HepG2 (cell line): ENCODE data around the gene ACSL4. TPM values are rescaled to one million over a fixed set of nuclear protein-coding genes. Genes with fewer than 3 reads are reported as not detected.

Experiments used
- ATAC-seq: fragments of 200-7000 bp; cut with Tn5 transposase; 3 replicates; pipeline ENCODE4 v1.9.1; 2020; ENCODE audit warnings: mild to moderate bottlenecking, moderate library complexity
- BruUV-seq: library from RNA; stranded (reverse); fragments of 400-500 nt; replicated peaks from 2 replicates; lab custom pipeline; 2021; lab: Mats Ljungman, UMichigan
- CTCF ChIA-PET: fragments of 300-600 bp; formaldehyde crosslinking; extraction: SDS; loops from one replicate; lab custom pipeline; 2021; ENCODE audit warnings: low total read pairs, inconsistent platforms, low intra/inter-chr PET ratio; lab: Yijun Ruan, JAX
- POLR2A ChIA-PET: fragments of 350-600 bp; sonication (Branson Sonifier 250); formaldehyde crosslinking; loops from one replicate; lab custom pipeline; 2020; ENCODE audit warnings: antibody characterized with exemption, inconsistent platforms; lab: Yijun Ruan, JAX
- DNase-seq: peaks from one replicate; pipeline ENCODE4 v3.0.0-alpha.2; 2015; ENCODE audit warnings: low spot score
- FAIRE-seq: peaks from 3 replicates; lab custom pipeline; 2011; peaks lifted over from hg19 to GRCh38; lab: Jason Lieb, UNC
- H2AFZ ChIP-seq: one replicate; pipeline ENCODE4 v1.6.1; 2011; ENCODE audit warnings: low read length, inconsistent platforms
- H3K27ac ChIP-seq: fragments of 300-600 bp; 3 replicates; pipeline ENCODE4 v1.8.0; 2011; ENCODE audit warnings: mixed run types, mild to moderate bottlenecking, mixed read lengths, low read length, inconsistent platforms; ENCODE audit not compliant: insufficient read depth; ENCODE audit errors: extremely low read length
- H3K27me3 ChIP-seq, 2 experiments: fragments of 200-600 bp in 1 of 2; 2 replicates in 1 of 2; 3 replicates in 1 of 2; pipeline versions ENCODE4 v1.6.0 to v1.8.0; 2011; ENCODE audit warnings: low read length in 2 of 2, mild to moderate bottlenecking in 2 of 2, moderate library complexity in 2 of 2, inconsistent platforms in 1 of 2; ENCODE audit not compliant: insufficient read depth in 2 of 2, control insufficient read depth in 1 of 2
- H3K36me3 ChIP-seq, 2 experiments: fragments of 200-600 bp in 1 of 2; replicated peaks in 1 of 2; 2 replicates in 1 of 2; 3 replicates in 1 of 2; pipeline versions ENCODE4 v1.5.1 to v1.8.0; 2011; ENCODE audit warnings: low read length in 2 of 2, inconsistent platforms in 1 of 2; ENCODE audit not compliant: insufficient read depth in 2 of 2, control insufficient read depth in 1 of 2
- H3K4me1 ChIP-seq: 2 replicates; pipeline ENCODE4 v1.5.1; 2012; ENCODE audit warnings: low read length, inconsistent platforms; ENCODE audit not compliant: insufficient read depth
- H3K4me2 ChIP-seq: 2 replicates; pipeline ENCODE4 v1.6.0; 2011; ENCODE audit warnings: low read depth, low read length, inconsistent platforms
- H3K4me3 ChIP-seq, 3 experiments: fragments of 200-600 bp in 1 of 3; sonication (generic), shearing (Covaris generic) in 1 of 3; replicated peaks in 1 of 3; 2 replicates each; pipeline ENCODE4 v1.5.1; 2011 to 2016; ENCODE audit warnings: low read length in 3 of 3, inconsistent platforms in 2 of 3, low read depth in 2 of 3, mild to moderate bottlenecking in 2 of 3, control low read depth in 1 of 3, mixed read lengths in 1 of 3; ENCODE audit not compliant: insufficient read depth in 1 of 3
- H3K79me2 ChIP-seq: one replicate; pipeline ENCODE4 v1.6.1; 2011; ENCODE audit warnings: low read length, inconsistent platforms; ENCODE audit not compliant: insufficient read depth
- H3K9ac ChIP-seq: 2 replicates; pipeline ENCODE4 v1.6.0; 2011; ENCODE audit warnings: mild to moderate bottlenecking, low read depth, low read length, inconsistent platforms; ENCODE audit not compliant: insufficient read depth
- H3K9me3 ChIP-seq: 2 replicates; pipeline ENCODE4 v1.5.1; 2012; ENCODE audit warnings: mild to moderate bottlenecking, low read length
- H4K20me1 ChIP-seq: 2 replicates; pipeline ENCODE4 v1.6.0; 2011; ENCODE audit warnings: inconsistent platforms, mild to moderate bottlenecking, low read length, moderate library complexity; ENCODE audit not compliant: insufficient read depth
- ARNT ChIP-seq: fragments of 450-650 bp; IDR thresholded peaks from 2 replicates; pipeline ENCODE4 v1.6.1; 2017
- FOSL2 ChIP-seq: sonication (generic); formaldehyde crosslinking; IDR thresholded peaks from 2 replicates; pipeline ENCODE4 v1.4.0; 2020; ENCODE audit warnings: missing genetic modification reagents
- ISX ChIP-seq: sonication (generic); formaldehyde crosslinking; conservative IDR thresholded peaks from 2 replicates; pipeline ENCODE4 v1.5.0; 2020; ENCODE audit warnings: missing genetic modification reagents
- RBFOX2 ChIP-seq: fragments of 200-400 bp; formaldehyde crosslinking; IDR thresholded peaks from 2 replicates; pipeline ENCODE4 v1.6.1; 2017; ENCODE audit warnings: low read depth, mild to moderate bottlenecking, low read length
- RBM22 ChIP-seq: fragments of 200-400 bp; formaldehyde crosslinking; optimal IDR thresholded peaks from 2 replicates; pipeline ENCODE3; 2017; ENCODE audit warnings: mild to moderate bottlenecking, low read length, moderate library complexity
- ZNF234 ChIP-seq: sonication (generic); formaldehyde crosslinking; conservative IDR thresholded peaks from 2 replicates; pipeline ENCODE4 v1.5.1; 2020; ENCODE audit warnings: mild to moderate bottlenecking, missing genetic modification reagents
- ZNF629 ChIP-seq: sonication (generic); formaldehyde crosslinking; conservative IDR thresholded peaks from 2 replicates; pipeline ENCODE4 v1.5.0; 2020; ENCODE audit warnings: missing genetic modification reagents
- WGBS: methylation state at CpG from one replicate; pipeline ENCODE4 v1.1.6; 2017; ENCODE audit warnings: low lambda C conversion rate; 5-methylcytosine and 5-hydroxymethylcytosine counted together
- in situ Hi-C: cut with HindIII; loops from 2 replicates; pipeline ENCODE4 v1.10.0; 2017; ENCODE audit warnings: low pct_unique_long_range_greater_than_20kb; ENCODE audit not compliant: extremely low pct_ligation_motif_present
- intact Hi-C: fragments of 100-400 bp; cut with micrococcal nuclease; formaldehyde crosslinking; loops from one replicate; pipeline ENCODE4 v1.10.0; 2022; ENCODE audit not compliant: unreplicated experiment
- polyA plus RNA-seq, 8 experiments: library from polyadenylated mRNA; depleted of rRNA in 3 of 8; stranded (reverse) in 7 of 8; unstranded in 1 of 8; fragments of >200 nt; fragmentation: Illumina TruSeq in 4 of 8; extraction: Trizol in 4 of 8; gene quantifications; 2 replicates each; pipeline versions ENCODE4 v1.2.1 to v1.2.3, GENCODE V29; 2011 to 2016; ENCODE audit warnings: low read depth in 4 of 8, missing spikeins in 1 of 8, mixed read lengths in 1 of 8; ENCODE audit not compliant: insufficient read depth in 1 of 8
- total RNA-seq, 5 experiments: library from RNA; depleted of rRNA; stranded (reverse); fragments of >200 nt; fragmentation: Illumina TruSeq; extraction: Trizol; gene quantifications; 2 replicates each; pipeline ENCODE4 v1.2.3, GENCODE V29; 2016; ENCODE audit warnings: low read depth in 1 of 5
- TF ChIP-seq, protein P1 (sequence below): sonication (generic); formaldehyde crosslinking; IDR thresholded peaks from 2 replicates; pipeline ENCODE4 v1.4.0; 2020; ENCODE audit warnings: mild to moderate bottlenecking, missing genetic modification reagents

Gene ACSL4
- total and polyA plus RNA-seq, 2 of the 13 experiments (the other 11 are each of a cell fraction or from before 2014, with no cell fraction given): 207 to 316 TPM

DNA sequence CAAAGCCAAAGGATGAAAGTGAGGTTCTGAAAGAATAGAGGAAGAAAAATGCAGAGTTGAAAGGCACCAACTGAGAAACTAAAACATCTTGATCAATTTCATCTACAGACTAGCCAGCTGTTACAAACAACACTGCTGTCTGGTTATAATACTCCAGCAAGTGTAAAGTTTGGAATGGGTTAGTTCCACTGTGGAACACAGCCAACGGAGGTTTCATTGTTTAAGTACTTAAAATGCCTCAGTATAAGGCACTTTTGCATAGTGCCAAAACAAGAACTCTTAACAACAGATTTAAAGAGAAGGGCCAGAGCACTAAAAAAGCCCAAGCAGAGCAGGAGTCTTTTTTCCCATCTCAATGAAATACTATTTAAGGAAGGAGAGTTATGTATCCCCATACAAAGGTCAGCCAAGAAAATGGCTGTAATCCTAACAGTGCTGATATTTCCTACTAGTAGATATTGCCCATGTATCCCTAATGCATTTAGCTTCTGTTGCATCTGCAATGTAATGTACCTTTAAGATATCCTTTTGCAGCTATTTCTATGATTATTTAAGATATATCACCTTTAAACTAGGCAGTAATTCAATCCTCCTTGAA is 16.5 kb downstream of the ACSL4 start:
- no peaks in the 10 kb centered on the region for H3K9me3 ChIP-seq
- 43% methylated on average over 1 of the region's 1 CpG for WGBS
- no peak overlapping the region for H3K27ac ChIP-seq
- peaks cover 93% of the 10 kb centered on the region for H3K79me2 ChIP-seq
- H3K36me3 ChIP-seq: peaks cover 2 to 16% of the 10 kb centered on the region in 2 experiments; a peak in 2 of 5 replicates
- no peak overlapping the region for H3K4me3 ChIP-seq
- intact Hi-C loops (no loop called here), in situ Hi-C loops (no loop called here)
- FAIRE-seq (no peak), ATAC-seq (no peak), DNase-seq (no peak)
- H3K4me2 ChIP-seq: peak overlapping the region; percentile 7; the same call in 1 of the 2 replicates
- no peak overlapping the region for H2AFZ ChIP-seq
- H3K9ac ChIP-seq: no peak overlapping the region
- no TSS peak for BruUV-seq
- TF ChIP-seq, protein P1, sequence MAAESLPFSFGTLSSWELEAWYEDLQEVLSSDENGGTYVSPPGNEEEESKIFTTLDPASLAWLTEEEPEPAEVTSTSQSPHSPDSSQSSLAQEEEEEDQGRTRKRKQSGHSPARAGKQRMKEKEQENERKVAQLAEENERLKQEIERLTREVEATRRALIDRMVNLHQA (CRISPR knock-in tag): no peak
- TF ChIP-seq RBM22: peak; percentile 34
- POLR2A ChIA-PET: no interaction called here
- no peaks in the 10 kb centered on the region for H3K27me3 ChIP-seq
- H3K4me1 ChIP-seq: peaks cover 88% of the 10 kb centered on the region
- peaks cover 88% of the 10 kb centered on the region for H4K20me1 ChIP-seq
- CTCF ChIA-PET: no interaction called here

DNA sequence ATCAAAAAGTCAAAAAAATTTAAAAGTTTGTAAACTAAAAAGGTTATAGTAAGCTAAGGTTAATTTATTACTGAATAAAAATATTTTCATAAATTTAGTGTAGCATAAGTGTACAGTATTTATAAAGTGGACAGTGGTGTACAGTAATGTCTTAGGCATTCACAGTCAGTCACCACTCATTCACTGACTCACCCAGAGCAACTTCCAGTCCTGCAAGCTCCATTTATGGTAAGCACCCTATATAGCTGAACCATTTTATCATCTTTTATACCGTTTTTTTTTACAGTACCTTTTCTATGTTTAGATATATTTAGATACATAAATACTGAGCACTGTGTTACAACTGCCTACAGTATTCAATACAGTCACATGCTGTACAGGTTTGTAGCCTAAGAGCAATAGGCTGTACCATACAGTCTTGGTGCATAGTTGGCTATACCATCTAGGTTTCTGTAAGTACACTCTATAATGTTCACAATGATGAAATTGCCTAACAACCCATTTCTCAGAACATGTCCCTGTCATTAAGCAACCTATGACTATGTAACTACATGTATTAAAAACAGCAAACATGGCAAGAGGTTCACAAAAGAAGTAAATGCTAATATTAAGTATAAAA is 18.6 kb downstream of the ACSL4 start:
- ATAC-seq (peak; percentile 18; the same call in 1 of the 3 replicates), FAIRE-seq (no peak), DNase-seq (no peak)
- peak overlapping the region; percentile 23; the same call in 1 of the 2 replicates for H3K4me2 ChIP-seq
- ChIA-PET POLR2A (no interaction called here), CTCF (interaction anchor here (2.6 kb wide), 1 partner anchor 143 kb away, joined by 9 read pairs; no protein-coding TSS in a partner anchor)
- peaks cover 97% of the 10 kb centered on the region for H4K20me1 ChIP-seq
- TF ChIP-seq FOSL2 (0 out of 2 replicates have a peak, but pooled peaks have one; percentile 29), RBFOX2 (peak; percentile 43; the same call in 1 of the 2 replicates), ARNT (no peak), ZNF629 (CRISPR knock-in tag) (peak; percentile 75), ISX (no peak), ZNF234 (CRISPR knock-in tag) (no peak)
- H3K4me3 ChIP-seq: no peak overlapping the region
- no peaks in the 10 kb centered on the region for H3K9me3 ChIP-seq
- WGBS: 32% methylated on average over 1 of the region's 1 CpG
- H2AFZ ChIP-seq: no peak overlapping the region
- H3K9ac ChIP-seq: no peak overlapping the region
- intact Hi-C loops (no loop called here), in situ Hi-C loops (no loop called here)
- peaks cover 91% of the 10 kb centered on the region for H3K4me1 ChIP-seq
- H3K36me3 ChIP-seq: peaks cover 2 to 22% of the 10 kb centered on the region in 2 experiments; a peak in 3 of 5 replicates
- H3K27ac ChIP-seq: no peak overlapping the region
- no TSS peak for BruUV-seq
- peaks cover 96% of the 10 kb centered on the region for H3K79me2 ChIP-seq
- H3K27me3 ChIP-seq: no peaks in the 10 kb centered on the region
